IPS DF 19.7 (cell line): ENCODE results near the gene GFI1B.
"Not testable (repeated sequence)": the region's sequence is repeated elsewhere in the genome, so short reads cannot be mapped to it uniquely, and the experiment has no call there.

Source experiments
- DNase-seq: peaks from one replicate; pipeline ENCODE4 v3.0.0-alpha.2; 2013; ENCODE audit warnings: low read depth, low spot score

GFI1B gene

DNA sequence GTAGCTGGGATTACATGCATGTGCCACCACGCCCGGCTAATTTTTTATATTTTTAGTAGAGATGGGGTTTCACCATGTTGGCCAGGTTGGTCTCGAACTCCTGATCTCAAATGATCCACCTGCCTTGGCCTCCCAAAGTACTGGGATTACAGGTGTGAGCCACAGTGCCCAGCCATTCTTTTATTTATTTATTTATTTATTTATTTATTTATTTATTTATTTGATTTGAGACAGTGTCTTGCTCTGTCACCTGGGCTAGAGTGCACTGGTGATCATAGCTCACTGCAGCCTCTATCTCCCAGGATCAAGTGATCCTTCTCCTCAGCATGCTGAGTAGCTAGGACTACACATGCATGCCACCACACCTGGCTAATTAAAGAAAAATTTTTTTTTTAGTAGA lies 10.6 kb upstream of the GFI1B start:
- not testable (repeated sequence) for DNase-seq

DNA sequence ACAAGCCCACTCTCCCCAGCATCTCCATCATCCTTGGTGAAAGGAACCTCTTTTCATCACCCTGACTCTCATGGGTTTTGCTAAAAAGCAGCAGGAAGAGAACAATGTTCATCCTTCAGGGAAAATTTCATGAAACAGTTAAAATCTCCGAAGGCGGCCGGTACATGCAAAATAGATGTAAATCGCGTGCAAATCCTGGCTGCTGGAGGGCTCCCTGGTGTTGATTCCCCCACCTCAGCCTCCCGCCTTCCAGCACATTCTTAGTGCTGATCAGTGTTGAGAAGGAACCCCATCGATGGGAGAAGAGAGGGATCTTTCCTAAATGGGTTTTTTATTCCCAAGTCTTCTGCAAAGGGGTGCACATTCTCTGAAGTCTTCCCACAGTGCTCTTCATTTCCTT lies 8.7 kb upstream of the GFI1B start:
- DNase-seq: no peak

DNA sequence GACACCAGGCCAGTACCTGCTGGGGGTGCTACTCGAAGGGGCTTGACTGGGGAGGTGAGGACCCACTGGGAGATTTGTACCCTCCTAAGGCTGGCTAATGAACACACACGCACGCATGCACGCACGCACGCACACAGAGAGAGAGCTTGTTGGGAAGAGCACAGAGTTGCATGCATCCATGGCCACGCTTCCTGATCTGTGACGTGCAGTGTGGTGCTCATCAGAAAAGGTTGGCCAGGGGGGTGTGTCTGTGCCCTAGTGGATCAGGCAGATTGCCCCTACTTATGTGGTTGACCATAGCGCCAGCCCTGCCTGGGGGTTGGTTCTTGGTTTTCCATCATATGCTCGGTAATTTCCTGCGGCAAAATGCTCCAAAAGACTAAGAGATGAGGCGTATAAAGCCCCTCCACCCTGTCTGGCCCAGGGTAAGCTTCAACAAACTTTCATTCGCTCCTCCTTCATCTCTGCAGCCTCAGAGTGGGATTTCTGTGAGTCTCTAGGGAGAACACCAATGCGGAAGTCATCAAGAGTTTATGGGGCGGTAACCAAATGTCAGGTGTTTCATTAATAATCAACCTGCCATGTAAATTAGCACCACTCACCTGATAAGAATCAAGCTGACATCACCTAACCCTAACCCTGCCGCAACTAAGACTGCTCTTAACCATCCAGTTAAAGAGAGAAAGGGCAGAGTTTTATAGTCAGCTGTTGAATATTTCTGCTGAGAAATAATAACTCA lies 8.0 kb upstream of the GFI1B start:
- DNase-seq: no peak

DNA sequence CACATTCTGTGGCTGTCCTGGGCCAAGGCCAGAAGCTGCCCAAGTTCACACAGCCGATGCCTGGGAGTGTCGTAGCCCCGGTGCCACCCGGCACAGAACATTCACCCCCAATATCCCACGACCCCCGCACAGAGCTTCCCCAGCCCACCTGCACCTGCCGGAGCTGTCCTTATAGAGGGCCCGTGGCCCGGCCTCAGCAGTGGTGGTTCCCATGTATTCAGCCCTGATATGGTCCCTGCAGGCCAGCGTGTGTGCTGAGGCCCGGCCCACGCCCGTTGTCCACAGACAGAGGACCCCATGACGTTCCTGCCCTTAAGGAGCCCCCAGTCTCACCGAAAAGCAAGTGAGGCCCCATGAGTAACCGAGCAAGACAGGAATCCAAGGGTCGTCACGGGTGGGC lies 5.3 kb upstream of the GFI1B start:
- DNase-seq: no peak

DNA sequence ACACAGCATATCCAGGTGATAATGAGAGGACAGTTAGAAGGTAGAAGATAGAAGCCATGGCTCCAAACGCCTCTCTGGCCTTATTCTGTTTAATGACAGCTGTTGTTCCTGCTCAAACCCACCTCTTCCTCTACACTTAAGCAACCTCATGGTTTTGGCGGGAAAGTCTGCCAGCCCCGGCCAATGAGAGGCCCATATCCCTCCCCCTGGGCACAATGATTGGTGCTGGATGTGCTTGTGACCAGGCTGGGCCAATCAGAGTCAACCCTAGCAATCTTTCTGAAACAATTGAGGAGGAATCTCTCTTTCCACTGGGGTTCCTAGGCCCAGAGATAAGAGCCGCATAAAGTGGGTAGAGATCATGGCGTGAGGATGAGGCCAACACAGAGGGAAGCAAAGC lies 4.8 kb upstream of the GFI1B start:
- no peak for DNase-seq

DNA sequence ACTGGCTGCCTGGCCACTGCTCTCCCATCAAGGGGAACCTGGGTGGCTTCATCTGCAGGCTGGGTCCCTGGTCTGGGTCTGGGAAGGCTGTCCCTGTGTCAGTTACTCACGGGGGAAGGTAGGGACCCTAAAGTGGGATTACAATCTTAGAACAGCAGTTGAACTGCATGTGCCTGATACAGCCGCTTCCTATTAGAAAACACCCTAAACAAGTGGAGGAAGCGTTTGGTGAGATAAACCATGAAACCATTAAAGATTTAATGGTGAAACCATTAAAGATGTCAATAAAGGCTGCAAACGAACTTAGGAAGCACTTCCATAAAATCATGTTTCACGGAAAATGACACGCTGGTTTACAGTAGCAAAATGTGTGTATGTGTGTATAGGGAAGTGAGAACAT lies 2.5 kb upstream of the GFI1B start:
- DNase-seq: no peak

DNA sequence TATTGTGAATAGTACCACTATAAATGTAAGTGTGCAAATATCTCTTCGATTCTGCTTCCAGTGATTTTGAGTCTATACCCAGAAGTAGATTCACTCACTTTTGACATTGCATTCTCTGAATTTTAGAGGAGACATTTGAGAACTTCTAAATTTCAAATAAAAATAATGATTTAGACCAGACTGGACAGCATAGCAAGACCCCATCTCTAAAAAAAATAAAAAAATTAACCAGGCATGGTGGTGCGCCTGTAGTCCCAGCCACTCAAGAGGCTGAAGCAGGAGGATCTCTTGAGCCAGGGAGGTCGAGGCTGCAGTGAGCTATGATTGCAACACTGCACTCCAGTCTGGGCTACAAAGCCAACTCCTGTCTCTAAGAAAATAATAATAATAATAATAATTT lies 1.9 kb upstream of the GFI1B start:
- no peak for DNase-seq

DNA sequence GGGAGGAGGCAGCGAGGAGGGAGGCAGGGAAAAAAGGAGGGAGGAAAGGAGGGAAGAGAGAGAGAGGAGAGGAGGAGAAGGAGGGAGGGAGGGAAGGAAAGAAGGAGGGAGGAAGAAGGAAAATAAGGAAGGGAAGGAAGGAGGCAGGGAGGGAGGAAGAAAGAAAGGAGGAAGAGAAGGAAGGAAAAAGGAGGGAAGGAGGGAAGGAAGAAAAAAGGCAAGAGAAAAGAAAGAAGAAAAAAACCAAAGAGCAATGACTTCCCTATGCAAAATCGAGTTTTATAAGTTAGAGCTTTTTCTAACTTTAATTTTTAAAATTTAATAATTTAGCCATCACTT lies 413 bp upstream of the GFI1B start:
- no peak for DNase-seq

DNA sequence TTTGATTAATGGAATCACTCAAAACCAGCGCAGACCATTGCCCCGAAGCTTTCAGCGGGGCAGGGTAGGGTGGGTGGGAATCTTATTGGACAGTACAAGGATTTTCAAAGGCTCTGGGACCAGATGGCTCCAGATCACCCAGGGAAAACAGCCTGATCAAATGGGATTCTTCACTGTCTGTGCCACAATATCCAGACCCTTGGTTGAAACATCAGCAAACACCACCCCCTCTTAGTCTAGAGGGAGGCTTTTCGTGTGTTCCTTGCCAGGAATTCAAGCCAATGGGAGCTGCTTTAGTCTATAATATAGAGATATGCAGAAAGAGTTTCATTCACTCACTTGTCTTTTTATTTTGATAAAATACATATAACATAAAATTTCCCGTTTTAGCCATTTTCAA lies 1.7 kb downstream of the GFI1B start:
- no peak for DNase-seq

DNA sequence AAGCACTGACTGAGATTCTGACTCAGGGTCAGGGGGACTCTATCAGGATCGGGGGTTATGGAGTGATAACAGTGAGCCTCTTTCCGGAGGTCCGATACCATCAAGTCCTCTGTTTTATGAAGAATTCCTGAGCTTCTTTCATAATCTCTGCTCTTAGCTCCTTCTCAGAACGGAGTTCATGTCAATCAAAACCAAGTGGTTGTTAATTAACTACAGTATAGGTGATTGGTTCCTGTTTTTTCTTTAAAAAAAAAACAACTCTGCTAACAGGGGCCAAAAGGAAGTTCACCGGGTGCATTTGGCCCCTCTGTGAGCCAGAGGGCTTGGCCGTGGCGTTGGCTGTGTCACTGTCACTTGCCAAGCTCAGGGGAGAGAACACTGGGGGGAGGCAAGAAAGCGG lies 4.0 kb downstream of the GFI1B start:
- no peak for DNase-seq

DNA sequence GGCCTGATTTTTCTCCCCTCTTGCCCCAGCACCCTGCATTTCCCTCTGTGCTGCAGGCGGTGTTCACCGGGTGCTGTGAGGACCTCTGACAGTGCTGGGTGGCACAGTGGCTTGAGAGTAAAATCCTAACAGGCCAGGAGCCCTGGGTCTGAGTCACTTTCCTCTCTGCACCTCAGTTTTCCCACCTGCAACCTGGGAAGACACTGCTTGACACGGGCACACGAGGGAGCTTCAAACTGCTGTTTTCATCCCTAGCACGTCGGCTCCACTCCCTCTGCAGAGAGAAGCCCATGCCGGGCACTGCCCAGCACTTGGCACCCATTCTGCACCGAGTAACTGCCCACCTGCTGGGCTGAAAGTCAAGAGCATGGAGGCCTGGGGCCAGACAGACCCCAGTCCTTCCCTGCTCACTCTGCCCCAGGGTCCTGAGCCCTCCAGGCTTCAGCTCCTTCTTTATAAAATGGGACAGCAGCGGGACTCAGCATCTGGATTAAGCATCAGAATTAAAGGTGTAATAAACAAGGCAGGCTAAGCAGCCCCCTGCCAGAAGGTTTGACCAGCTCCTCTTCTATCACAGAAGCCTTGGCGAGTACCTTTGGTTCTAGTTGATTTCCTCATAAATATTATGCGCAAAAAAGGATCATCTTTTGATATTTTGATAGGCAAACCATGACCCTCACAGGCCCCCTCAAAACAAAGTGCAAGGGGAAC lies 5.2 kb downstream of the GFI1B start:
- DNase-seq: no peak

DNA sequence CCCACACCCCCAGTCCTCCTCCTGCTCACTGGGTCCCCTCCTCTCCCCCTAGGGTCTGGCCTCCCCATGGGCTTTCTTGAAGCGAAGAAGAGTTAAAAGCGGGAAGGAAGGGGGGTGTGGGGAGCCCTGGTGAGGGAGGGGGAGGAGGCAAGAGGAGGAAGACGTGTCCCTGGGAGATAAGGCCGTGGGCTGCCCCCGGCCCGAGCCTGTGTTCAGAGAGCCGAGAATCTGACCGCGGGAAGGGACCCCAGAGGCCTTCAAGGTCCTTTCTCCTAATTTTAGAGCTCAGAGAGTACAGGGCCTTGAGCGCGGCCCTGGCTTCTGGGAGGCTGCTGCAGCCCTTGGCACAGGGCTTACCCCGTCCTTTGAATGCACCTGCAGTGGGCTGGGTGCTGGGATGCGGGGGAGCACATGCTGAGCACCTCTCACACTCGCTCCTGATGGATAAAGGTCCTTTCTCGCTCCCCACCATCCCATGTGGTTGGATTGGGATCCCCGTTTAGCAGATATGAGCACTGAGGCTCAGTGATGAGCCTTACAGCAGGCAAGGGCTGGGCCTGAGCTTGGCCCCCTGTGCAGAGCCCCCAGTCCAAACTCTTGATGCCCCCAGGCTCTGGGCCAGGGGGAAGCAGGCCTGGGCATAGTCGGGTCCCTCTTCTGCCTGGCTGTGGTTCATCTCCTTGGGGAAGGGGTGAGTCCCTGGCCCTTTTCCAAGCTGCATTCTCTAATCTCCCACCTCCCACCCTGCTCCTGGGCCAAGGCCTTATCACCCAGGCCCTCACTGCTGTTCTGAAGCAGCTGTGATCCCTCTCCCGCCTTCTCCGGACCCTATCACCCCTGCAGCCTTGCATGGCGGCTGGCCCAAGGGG lies 5.9 kb downstream of the GFI1B start:
- no peak for DNase-seq

DNA sequence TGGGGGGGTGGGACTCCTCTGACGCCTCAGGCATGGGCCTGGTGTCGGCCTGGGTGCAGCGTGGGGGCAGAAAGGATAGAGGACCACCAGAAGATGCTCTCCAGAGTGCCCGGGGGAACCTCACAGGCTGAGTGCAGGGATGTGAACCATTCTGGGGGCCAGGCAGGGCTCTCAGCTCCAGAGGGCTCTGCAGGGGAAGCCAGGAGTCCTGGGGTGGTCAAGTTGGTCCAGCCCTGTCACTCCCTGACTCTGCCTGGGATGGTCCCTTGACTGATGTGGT lies 6.5 kb downstream of the GFI1B start:
- DNase-seq: no peak

DNA sequence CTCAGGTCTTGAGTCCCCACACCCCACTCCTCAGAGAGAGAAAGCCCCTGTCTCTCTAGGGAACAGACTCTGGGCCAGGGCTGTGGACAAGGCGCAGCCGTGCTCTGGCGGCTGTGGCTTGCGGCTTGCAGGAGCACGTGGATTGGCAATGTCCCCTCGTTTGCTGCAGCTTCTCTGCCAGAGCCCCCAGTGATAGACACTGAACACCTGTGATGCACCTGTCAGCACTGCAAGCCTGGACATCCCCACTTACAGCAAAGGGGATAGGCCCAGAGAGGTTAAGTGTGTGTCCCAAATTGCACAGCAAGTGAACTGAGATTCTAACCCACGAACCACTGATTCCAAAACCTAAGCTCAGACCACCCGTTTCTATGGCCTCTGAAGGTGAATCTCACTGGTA lies 7.0 kb downstream of the GFI1B start:
- DNase-seq: no peak

DNA sequence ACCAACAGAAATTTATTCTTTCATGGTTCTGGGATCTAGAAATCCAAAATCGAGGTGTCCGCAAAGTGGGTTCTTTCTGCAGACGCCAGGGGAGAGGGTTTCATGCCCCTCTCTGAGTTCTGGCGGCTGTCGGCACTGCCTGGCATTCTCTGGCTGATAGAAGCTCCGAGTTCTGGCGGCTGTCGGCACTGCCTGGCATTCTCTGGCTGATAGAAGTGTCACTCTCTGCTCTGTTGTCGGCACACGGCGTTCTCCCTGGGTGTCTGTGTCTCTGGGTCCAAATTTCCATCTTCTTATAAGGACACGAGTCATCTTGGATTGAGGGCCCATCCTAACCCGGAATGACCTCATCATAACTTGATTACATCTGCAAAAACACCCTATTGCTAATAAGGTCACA lies 7.6 kb downstream of the GFI1B start:
- no peak for DNase-seq

DNA sequence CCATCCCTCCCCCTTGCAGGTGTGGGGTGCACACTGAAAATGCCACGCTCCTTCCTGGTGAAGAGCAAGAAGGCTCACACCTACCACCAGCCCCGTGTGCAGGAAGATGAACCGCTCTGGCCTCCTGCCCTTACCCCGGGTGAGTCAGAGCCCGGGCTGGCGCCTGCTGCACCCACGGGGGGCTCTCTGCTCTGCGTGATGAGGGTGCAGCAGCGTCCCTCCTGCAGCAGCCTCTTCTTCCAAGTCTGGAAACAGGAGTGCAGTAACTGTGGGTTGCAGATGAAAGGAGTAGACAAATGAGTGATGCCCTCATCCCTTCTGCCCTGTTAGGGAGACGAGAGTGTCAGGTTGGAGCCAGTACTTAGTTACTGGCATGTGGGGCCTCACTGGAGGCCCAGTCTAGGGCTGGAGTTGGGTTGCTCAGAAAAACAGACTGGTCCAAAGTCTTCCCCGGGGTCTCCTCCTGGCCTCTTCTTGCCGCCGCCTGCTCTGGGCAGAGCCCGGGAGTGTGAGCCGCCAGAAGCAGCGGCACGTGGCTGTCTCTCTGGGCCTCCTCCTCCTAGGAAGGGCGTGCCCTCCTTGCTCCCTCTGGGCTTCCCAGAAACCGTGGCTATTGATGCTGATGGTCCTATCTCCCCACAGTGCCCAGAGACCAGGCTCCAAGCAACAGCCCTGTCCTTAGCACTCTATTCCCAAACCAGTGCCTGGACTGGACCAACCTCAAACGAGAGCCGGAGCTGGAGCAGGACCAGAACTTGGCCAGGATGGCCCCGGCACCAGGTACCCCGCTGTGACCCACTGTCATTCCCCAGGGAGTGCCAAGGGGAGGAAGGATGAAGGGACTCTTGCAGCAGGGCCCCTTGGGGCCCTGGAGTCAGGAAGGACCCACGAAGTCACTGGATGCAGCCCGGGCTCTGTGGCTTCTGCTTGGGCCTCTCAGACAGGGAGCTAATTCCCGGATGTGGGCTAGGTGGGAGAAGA lies 8.4 kb downstream of the GFI1B start:
- DNase-seq: no peak

DNA sequence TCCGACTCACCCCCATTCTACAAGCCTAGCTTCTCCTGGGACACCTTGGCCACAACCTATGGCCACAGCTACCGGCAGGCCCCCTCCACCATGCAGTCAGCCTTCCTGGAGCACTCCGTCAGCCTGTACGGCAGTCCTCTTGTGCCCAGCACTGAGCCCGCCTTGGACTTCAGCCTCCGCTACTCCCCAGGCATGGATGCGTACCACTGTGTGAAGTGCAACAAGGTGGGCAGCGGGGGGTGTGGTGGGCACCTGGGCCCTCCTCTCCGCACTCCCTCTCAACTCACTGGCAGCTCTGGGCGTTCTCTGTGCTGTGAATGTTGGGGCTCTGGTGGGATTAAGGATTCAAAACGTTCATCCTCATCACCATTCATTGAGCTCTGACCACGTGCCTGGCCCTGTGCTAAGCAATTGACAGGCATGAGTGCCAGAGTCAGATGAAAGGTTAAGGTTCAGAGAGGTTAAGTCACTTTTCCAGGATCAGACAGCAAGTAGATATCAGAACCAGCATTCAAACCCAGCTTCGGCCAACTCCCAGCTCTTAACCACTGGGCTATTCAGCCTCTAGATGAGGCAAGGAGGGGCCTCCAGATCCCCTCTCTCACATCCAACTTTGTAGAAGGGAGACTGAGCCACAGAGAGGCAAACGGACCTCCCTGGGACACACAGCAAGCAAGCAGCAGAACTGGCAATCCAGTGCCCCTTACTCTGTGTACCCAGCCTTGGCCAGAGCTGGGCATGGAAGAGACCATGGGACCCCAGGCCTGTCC lies 9.9 kb downstream of the GFI1B start:
- DNase-seq: no peak

DNA sequence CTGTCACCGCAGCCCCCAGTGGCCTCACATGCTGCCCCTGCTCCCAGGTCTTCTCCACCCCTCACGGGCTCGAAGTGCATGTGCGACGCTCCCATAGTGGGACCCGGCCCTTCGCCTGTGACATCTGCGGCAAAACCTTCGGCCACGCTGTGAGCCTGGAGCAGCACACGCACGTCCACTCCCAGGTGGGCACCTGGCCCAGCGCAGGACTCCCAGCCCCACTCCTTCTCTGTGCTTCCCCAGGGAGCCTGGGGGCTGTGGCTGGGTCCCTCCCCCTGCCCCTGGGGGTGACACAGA lies 10.5 kb downstream of the GFI1B start:
- no peak for DNase-seq

DNA sequence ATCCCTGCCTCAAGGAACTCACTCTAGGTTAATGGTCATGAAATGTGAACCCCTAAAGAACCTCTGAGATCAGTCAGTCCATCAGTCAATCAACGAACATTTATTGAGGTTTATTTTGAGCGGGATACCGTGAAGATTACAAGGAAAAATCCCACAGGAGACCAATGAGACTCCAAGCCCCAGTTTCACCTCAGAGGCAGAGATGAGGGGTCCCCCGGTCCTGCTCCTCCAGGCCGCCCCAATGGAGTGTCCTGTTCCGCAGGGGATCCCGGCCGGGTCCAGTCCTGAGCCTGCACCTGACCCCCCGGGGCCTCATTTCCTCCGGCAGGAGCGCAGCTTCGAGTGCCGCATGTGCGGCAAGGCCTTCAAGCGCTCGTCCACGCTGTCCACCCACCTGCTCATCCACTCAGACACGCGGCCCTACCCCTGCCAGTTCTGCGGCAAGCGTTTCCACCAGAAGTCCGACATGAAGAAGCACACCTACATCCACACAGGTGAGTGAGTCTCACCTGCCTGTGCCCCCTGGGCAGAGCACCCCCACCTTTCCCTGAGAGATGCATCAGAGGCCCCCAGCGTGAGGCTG lies 11.0 kb downstream of the GFI1B start:
- DNase-seq: no peak

DNA sequence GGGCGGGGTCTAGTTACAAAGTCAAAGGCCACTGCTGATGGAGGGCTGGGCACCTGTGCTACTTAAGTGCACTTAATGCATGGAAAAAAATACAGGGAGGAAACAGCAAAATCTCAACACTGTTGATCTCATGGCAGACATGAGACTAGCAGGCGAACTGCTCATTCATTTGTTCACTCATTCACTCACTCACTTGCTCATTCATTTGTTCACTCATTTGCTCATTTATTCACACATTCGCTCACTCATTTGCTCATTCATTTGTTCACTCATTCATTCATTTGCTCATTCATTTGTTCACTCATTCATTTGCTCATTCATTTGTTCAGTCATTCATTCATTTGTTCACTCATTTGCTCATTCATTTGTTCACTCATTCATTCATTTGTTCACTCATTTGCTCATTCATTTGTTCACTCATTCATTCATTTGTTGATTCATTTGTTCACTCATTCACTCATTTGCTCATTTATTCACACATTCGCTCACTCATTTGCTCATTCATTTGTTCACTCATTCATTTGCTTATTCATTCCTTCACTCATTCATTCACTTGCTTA lies 11.6 kb downstream of the GFI1B start:
- not testable (repeated sequence) for DNase-seq

DNA sequence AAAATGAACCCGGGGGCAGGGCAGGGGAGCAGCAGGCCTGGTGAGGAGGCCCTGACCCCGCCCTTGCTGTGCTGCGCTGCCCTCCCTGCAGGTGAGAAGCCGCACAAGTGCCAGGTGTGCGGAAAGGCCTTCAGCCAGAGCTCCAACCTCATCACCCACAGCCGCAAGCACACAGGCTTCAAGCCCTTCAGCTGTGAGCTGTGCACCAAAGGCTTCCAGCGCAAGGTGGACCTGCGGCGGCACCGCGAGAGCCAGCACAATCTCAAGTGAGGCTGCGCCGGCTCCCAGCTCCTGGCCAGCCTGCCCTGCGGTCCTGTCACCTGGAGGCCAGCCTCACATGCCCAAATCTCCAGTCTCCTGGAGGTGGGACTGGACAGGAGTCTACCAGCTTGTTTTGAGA lies 12.3 kb downstream of the GFI1B start:
- DNase-seq: no peak
